Stimulated activated CD8-positive, alpha-beta memory T cell treated with anti-CD3 and anti-CD28 coated beads, Interleukin-7, amount 100 ng/mL, for 24 hours (primary cell): Measurements from ENCODE around the gene GNL2.
"Not testable (repeated sequence)": the region's sequence is repeated elsewhere in the genome, so short reads cannot be mapped to it uniquely, and the experiment has no call there.

Source experiments
- DNase-seq: peaks from one replicate; pipeline ENCODE4 v3.0.0-alpha.2; 2020; ENCODE audit warnings: low read depth

Gene GNL2

DNA sequence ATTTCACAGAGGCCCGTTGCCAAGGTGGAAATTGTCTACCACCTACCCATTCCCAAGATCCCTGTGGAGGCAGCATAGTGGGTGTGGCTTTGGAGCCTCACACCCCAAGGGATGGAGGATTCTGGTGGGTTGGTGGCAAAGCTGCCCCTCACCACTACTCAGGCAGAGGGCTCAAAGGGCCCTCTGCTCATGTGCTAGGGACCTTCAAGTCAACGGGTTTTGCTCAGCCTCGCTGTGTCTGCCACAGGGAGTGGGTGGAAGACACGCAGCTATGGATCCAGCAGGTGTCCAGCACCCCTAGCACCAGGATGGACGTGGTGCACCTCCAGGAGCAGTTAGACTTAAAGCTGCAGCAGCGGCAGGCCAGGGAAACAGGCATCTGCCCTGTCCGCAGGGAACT lies 36.7 kb downstream of the GNL2 start:
- no peak for DNase-seq

DNA sequence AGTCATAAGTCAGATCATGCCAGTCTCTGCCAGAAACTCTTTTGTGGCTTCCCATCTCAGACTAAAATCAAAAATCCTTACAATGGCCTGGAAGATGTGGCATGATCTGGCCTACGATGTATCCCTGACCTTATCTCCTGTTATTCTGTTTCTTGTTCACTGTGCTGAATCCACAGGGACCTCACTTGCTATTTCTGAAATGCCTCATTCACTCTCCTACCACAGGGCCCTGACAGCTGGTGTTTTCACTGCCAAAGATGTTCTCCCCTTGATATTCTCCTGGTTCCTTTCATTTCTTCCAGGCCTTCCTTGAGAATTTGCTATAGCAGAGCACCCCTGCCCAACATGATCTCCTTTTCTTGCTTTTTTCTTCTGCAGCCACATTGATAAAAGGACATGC lies 37.3 kb downstream of the GNL2 start:
- DNase-seq: no peak

DNA sequence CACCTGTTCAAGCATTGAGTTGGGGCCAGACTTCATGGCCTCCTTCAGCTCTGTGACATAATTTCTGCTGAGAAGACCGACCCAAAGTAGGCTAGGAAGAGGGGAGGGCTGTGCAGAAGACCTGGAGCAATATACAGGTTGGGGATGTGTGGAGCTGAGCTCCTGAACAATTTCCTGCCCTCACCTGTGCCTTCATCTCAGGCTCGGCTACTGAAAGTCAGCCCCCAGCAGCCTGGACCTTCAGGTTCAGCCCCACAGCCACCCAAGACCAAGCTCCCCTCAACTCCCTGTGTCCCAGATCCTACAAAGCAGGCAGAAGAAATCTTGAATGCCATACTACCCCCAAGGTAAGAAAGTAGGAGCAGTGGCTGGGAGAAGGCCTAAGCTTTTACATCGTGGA lies 38.3 kb downstream of the GNL2 start:
- no peak for DNase-seq

DNA sequence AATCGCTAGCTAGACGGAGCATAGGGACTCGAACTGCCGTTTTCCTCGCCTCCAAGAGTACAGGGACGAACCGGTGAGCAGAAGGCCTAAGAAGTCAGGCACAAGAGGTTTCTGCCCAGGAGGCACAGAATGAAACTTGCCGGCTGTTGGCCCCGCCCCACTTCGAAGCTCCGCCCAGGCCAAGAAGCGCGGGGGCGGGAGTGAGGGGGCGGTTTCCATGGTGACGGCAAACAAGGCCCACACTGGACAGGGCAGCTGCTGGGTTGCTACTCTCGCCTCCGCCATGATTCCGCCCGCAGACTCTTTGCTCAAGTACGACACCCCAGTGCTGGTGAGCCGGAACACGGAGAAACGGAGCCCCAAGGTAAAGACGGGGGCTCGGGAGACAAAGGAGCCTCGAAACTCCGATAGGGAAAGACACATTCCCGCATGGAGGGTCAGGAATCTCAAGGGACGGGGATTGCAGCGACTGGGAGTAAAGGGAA lies 39.0 kb downstream of the GNL2 start, which contains the start of gene DNALI1:
DNALI1 (plus strand) TSS at position 229 of the 485 bp plus-strand sequence; CDS start at position 284, 55 bp downstream.
- DNase-seq: no peak

DNA sequence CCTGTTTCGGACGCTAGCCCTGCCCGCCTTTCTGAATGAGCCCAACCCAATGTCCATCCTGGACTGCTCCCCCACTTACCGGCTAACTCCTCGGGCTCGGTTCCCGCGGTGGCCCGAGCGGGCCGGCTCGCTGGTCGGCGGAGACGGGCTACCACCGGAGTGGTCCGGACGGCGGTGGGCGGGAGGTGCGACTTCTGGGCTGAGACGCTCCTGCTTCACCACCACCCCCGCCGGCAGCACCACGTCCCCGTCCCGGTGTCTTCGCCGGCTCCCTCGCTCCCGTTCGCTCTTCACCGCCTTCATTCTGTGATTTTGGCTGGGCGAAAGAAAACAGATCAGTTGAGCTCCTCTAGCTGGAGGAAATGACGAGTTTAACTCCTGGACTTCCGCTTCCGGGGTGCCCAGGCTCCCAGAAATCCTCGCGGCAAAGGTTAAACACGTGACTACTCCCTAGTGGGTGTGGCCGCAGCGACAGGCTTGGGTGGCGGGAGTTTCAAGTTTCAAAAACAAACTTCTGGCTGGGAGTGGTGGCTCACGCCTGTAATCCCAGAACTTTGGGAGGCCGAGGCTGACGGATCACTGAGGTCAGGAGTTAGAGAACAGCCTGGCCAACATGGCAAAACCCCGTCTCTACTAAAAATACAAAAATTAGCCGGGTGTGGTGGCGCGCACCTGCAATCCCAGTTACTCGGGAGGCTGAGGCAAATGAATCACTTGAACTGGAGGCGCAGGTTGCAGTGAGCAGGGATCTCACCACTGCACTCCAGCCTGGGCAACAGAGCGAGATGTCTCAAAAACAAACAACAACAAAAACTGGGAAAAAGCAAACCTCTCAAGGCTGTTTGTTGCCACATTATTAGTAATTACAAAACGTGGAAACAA lies 41.6 kb downstream of the GNL2 start, which contains the start of gene SNIP1:
SNIP1 (minus strand) TSS at position 367 of the 882 bp plus-strand sequence; CDS start at position 303, 64 bp downstream.
- DNase-seq: peak; percentile 80

DNA sequence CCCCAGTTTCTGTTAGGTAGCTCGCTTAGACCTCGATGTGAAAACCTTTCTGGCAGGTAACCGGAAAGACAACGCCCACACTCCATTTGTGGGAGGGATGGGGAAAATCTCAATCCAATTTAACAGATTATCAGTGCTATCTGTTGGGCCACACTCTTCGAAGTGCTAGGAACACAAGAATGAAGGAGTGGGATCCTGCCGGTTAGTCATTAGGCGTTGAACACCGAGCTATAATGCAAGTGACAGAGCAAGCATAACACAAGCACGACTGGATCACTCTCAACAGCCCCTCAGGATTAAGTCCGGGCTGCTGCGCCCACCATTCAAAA lies 42.2 kb downstream of the GNL2 start:
- no peak for DNase-seq

DNA sequence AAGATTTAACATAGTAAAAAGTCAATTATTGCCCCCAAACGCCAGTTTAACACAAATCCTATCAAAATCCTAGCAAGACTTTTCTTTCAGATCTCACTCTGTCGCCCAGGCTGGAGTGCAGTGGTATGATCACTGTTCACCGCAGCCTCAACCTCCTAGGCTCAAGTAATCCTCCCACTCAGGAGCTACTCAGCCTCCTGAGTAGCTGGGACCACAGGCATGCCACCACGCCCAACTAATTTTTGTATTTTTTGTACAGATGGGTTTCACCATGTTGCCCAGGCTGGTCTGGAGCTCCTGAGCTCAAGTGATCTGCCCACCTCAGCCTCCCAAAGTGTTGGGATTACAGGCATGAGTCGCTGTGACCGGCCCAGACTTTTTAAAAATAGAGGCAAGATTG lies 46.4 kb downstream of the GNL2 start:
- DNase-seq: no peak

DNA sequence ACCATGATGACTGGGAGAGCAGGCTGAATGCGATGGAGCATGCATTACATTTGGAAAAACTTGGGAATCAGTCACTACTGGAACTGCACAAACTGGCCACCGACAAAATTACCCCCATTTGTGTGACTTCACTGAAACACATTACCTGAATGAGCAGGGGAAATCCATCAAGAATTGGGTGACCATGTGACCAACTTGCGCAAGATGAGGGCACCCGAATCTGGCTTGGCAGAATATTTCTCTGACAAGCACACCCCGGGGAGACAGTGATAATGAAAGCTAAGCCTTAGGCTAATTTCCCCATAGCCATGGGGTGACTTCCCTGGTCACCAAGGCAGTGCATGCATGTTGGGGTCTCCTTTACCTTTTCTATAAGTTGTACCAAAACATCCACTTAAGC lies 50.7 kb downstream of the GNL2 start:
- DNase-seq: no peak

DNA sequence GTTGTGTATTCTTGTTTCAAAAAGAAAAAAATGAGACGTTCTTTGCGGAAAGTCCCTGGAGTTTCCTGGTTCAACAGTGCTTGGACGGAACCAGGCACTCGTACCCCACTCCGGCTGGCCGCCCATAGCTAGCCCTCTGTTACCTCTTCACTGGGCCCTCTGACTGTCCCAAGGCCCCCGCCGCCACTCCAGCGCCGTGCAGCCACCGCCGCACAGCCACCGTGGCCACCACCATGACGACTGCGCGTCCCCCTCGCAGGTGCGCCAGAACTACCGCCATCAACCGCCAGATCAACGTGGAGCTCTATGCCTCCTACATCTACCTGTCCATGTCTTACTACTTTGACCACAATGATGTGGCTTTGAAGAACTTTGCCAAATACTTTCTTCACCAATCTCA lies 51.2 kb downstream of the GNL2 start:
- DNase-seq: no peak

DNA sequence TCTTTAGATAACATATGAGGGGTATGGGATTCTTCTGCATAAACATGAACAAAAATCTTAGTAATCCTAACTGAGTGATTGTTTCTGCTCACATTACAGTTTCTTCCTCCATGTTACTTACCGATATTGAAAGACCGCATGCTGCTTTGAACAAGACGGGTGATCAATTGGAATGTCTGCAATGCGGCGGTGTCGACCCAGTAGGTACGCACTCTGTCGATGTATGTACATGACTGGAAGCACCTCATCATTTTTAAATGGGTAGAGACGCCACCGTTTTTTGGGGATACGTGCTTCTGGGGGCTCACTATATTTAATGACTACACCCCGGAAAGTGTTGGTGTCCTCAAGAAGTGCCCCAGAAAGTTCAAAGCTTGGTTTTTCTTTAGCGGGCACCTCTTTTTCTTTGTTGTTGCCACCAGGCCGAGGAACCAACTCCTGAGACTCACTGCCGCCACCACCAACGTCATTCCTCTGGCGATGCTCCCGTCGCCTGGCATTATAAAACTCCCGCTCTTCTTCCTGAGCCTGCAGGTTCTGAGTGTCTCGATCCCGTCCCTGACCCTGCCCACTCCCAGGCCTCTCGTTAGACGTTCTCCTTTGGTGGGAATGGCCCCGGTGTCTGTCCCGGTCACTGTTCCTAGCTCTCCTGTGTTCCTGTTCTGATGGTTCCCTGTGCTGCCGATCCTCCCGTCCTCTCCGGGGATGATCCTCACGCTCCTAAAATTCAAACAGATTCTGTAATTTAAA lies 55.5 kb downstream of the GNL2 start:
- no peak for DNase-seq

DNA sequence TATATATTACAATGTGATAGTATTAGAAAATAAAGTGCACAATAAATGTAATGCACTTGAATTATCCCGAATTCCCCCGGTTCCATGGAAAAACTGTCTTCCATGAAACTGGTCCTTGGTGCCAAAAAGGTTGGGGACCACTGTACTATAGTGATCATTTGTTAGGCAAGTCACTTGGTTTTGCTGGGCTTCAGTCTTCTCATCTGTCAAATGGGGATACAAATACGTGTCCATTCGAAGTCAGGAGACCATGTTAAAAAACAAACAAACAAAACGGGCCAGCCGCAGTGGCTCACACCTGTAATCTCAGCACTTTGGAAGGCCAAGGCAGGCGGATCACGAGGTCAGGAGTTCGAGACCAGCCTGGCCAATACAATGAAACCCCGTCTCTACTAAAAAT lies 56.6 kb downstream of the GNL2 start:
- not testable (repeated sequence) for DNase-seq

DNA sequence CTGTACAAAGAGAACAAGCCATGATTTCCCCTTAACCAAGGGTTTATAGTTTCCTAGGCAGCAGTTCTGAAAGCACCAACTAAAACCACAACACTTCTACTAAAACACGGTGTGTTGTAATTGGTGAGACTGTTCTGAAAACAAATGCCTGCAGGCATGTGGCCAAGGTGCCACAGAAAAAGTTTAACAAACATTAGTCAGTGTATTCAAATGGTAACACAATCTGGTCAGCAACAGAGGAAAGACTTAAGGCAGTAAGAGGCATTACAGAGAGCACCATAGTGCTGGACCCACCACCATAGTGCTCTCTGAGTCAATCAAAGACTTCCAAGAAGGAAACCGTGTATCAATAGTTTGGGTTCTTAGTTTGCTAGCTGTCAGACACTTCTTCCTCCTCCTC lies 58.4 kb downstream of the GNL2 start:
- DNase-seq: no peak

DNA sequence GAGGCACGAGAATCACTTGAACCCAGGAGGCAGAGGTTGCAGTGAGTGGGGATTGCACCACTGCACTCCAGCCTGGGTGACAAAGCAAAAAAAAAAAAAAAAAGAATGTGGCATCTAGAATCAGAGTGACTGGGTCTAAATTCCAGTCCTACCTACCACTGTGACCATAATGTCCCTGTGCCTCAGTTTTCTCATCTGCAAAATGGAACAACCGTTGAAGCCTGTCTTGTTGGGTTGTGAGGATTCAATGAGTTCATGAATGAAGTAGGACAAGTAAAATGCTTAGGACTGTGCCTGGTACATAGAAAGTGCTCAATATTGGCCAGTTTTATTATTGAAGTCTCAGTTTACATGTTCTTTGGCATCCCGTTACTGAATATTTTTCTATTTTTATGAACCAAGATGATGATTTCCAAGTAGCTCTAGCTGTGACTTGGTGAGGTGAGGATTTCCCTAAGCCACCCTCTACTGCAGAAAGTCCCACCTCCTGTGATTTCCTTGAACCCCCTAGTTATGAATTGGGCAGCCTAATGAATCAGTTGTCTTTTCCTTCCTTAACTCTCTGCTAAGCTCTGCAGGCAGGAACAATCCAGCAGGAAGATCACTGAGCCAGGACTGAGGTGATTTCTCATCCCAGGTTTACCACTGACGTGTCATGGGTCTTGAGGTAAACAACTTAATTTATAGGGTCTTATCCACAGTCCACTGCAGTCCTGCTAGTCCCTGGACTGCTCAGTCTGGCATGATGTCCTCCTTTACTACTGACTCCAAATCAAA lies 62.2 kb downstream of the GNL2 start:
- no peak for DNase-seq

DNA sequence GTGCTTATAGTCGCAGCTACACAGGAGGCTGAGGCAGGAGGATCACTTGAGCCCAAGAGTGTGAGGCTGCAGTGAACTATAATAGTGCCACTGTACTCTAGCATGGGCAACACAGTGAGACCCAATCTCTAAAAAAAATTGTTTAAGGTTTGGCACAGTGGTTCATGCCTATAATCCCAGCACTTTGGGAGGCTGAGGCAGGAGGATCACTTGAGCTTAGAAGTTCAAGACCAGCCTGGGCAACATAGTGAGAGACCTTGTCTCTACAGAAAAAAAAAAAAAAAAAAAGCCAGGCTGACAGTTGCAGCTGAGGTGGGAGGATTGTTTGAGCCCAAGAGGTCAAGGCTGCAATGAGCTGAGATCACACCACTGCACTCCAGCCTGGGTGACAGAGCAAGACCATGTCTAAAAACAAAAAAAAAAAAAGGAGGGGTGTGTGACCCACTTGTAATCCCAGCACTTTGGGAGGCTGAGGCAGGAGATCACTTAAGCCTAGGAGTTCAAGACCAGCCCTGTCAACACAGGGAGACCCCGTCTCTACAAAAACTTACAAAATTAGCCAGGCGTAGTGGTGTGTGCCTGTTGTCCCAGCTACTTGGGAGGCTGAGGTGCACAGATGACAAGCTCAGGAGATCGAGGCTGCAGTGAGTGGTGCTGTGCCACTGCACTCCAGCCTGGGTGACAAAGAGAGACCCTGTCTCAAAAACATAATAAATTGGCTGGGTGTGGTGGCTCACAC lies 63.1 kb downstream of the GNL2 start:
- not testable (repeated sequence) for DNase-seq

DNA sequence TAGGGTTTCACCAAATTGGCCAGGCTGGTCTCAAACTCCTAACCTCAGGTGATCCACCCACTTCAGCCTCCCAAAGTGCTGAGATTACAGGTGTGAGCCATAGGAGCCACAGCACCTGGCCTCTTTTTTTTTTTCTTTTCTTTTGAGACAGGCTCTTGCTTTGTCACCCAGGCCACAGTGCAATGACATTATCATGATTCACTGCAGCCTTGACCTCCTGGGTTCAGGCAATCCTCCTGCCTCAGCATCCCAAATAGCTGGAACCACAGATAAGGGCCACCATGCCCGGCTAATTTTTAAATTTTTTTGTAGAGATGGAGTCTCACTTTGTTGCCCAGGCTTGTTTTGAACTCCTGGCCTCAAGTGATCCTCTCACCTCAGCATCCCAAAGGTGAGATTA lies 65.8 kb downstream of the GNL2 start:
- not testable (repeated sequence) for DNase-seq

DNA sequence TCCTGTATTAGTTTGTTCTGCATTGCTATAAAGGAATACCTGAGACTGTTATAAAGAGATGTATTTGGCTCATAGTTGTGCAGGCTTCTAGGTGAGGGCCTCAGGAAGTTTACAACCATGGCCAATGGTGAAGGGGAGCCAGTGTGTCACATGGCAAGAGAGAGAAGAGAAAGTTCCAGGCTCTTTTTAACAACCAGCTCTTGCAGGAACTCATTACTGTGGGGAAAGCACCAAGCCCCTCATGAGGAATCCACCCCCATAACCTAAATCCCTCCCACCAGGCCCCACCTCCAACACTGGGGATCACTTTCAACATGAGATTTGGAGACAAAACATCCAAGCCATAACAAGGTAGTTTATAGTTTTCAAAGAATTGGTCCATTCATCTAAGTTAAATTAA lies 76.1 kb downstream of the GNL2 start:
- DNase-seq: no peak

DNA sequence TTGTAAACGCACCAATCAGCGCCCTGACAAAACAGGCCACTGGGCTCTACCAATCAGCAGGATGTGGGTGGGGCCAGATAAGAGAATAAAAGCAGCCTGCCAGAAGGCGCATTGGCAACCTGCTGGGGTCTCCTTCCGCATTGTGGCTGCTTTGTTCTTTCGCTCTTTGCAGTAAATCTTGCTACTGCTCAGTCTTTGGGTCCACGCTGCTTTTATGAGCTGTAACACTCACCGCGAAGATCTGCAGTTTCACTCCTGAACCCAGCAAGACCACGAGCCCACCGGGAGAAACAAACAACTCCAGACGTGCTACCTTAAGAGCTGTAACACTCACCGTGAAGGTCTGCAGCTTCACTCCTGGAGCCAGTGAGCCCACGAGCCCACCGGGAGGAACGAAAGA lies 76.8 kb downstream of the GNL2 start:
- not testable (repeated sequence) for DNase-seq

DNA sequence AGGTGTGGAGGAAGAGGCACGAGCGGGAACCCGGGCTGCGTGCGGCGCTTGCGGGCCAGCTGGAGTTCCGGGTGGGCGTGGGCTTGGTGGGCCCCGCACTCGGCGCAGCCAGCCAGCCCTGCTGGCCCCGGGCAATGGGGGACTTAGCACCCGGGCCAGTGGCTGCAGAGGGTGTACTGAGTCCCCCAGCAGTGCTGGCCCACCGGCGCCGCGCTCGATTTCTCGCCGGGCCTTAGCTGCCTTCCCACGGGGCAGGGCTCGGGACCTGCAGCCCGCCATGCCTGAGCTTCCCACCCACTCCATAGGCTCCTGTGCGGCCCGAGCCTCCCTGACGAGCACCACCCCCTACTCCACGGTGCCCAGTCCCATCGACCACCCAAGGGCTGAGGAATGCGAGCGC lies 77.5 kb downstream of the GNL2 start:
- DNase-seq: not testable (repeated sequence)

DNA sequence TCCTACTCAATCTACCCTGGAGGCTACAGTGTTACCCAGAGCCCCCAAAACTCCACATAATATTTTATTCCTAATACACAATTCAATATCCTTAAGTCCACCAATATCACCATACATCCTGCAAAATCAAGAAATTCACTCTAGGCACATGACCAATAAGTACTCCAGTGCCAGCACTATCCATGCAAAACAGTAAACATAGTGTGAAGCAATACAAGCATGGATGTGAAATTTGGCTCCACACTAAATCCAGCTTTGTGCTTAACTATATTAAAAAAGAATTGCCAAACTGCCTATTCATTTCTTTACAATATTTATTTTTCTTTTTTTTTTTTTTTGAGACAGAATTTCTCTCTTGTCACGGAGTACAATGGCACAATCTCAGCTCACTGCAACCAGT lies 78.2 kb downstream of the GNL2 start:
- DNase-seq: no peak
